HepG2 (cell line): ENCODE results near the gene GCG. TPM values are rescaled to one million over a fixed set of nuclear protein-coding genes. Genes with fewer than 3 reads are reported as not detected.

Experiments used
- ATAC-seq: fragments of 200-7000 bp; cut with Tn5 transposase; 3 replicates; pipeline ENCODE4 v1.9.1; 2020; ENCODE audit warnings: mild to moderate bottlenecking, moderate library complexity
- BruUV-seq: library from RNA; stranded (reverse); fragments of 400-500 nt; replicated peaks from 2 replicates; lab custom pipeline; 2021; lab: Mats Ljungman, UMichigan
- CTCF ChIA-PET: fragments of 300-600 bp; formaldehyde crosslinking; extraction: SDS; loops from one replicate; lab custom pipeline; 2021; ENCODE audit warnings: low total read pairs, inconsistent platforms, low intra/inter-chr PET ratio; lab: Yijun Ruan, JAX
- POLR2A ChIA-PET: fragments of 350-600 bp; sonication (Branson Sonifier 250); formaldehyde crosslinking; loops from one replicate; lab custom pipeline; 2020; ENCODE audit warnings: antibody characterized with exemption, inconsistent platforms; lab: Yijun Ruan, JAX
- DNase-seq: peaks from one replicate; pipeline ENCODE4 v3.0.0-alpha.2; 2015; ENCODE audit warnings: low spot score
- FAIRE-seq: peaks from 3 replicates; lab custom pipeline; 2011; peaks lifted over from hg19 to GRCh38; lab: Jason Lieb, UNC
- H2AFZ ChIP-seq: one replicate; pipeline ENCODE4 v1.6.1; 2011; ENCODE audit warnings: low read length, inconsistent platforms
- H3K27ac ChIP-seq: fragments of 300-600 bp; 3 replicates; pipeline ENCODE4 v1.8.0; 2011; ENCODE audit warnings: mixed run types, mild to moderate bottlenecking, mixed read lengths, low read length, inconsistent platforms; ENCODE audit not compliant: insufficient read depth; ENCODE audit errors: extremely low read length
- H3K27me3 ChIP-seq, 2 experiments: fragments of 200-600 bp in 1 of 2; 2 replicates in 1 of 2; 3 replicates in 1 of 2; pipeline versions ENCODE4 v1.6.0 to v1.8.0; 2011; ENCODE audit warnings: low read length in 2 of 2, mild to moderate bottlenecking in 2 of 2, moderate library complexity in 2 of 2, inconsistent platforms in 1 of 2; ENCODE audit not compliant: insufficient read depth in 2 of 2, control insufficient read depth in 1 of 2
- H3K36me3 ChIP-seq, 2 experiments: fragments of 200-600 bp in 1 of 2; replicated peaks in 1 of 2; 2 replicates in 1 of 2; 3 replicates in 1 of 2; pipeline versions ENCODE4 v1.5.1 to v1.8.0; 2011; ENCODE audit warnings: low read length in 2 of 2, inconsistent platforms in 1 of 2; ENCODE audit not compliant: insufficient read depth in 2 of 2, control insufficient read depth in 1 of 2
- H3K4me1 ChIP-seq: 2 replicates; pipeline ENCODE4 v1.5.1; 2012; ENCODE audit warnings: low read length, inconsistent platforms; ENCODE audit not compliant: insufficient read depth
- H3K4me2 ChIP-seq: 2 replicates; pipeline ENCODE4 v1.6.0; 2011; ENCODE audit warnings: low read depth, low read length, inconsistent platforms
- H3K4me3 ChIP-seq, 3 experiments: fragments of 200-600 bp in 1 of 3; sonication (generic), shearing (Covaris generic) in 1 of 3; replicated peaks in 1 of 3; 2 replicates each; pipeline ENCODE4 v1.5.1; 2011 to 2016; ENCODE audit warnings: low read length in 3 of 3, inconsistent platforms in 2 of 3, low read depth in 2 of 3, mild to moderate bottlenecking in 2 of 3, control low read depth in 1 of 3, mixed read lengths in 1 of 3; ENCODE audit not compliant: insufficient read depth in 1 of 3
- H3K79me2 ChIP-seq: one replicate; pipeline ENCODE4 v1.6.1; 2011; ENCODE audit warnings: low read length, inconsistent platforms; ENCODE audit not compliant: insufficient read depth
- H3K9ac ChIP-seq: 2 replicates; pipeline ENCODE4 v1.6.0; 2011; ENCODE audit warnings: mild to moderate bottlenecking, low read depth, low read length, inconsistent platforms; ENCODE audit not compliant: insufficient read depth
- H3K9me3 ChIP-seq: 2 replicates; pipeline ENCODE4 v1.5.1; 2012; ENCODE audit warnings: mild to moderate bottlenecking, low read length
- H4K20me1 ChIP-seq: 2 replicates; pipeline ENCODE4 v1.6.0; 2011; ENCODE audit warnings: inconsistent platforms, mild to moderate bottlenecking, low read length, moderate library complexity; ENCODE audit not compliant: insufficient read depth
- CBX1 ChIP-seq: IDR thresholded peaks from one replicate; pipeline ENCODE4 v1.6.1; 2016; ENCODE audit warnings: antibody characterized with exemption, low read depth
- ERF ChIP-seq: IDR thresholded peaks from 2 replicates; pipeline ENCODE4 v1.6.1; 2018; ENCODE audit warnings: missing biosample characterization, missing genetic modification reagents
- FOXA3 ChIP-seq: IDR thresholded peaks from 2 replicates; pipeline ENCODE4 v1.6.1; 2016; ENCODE audit warnings: missing genetic modification reagents, missing compliant biosample characterization
- GATA4 ChIP-seq: sonication (generic); IDR thresholded peaks from 2 replicates; pipeline ENCODE4 v1.6.1; 2016; ENCODE audit warnings: antibody characterized with exemption, low read depth, borderline replicate concordance
- GRHL1 ChIP-seq: sonication (generic); formaldehyde crosslinking; conservative IDR thresholded peaks from 2 replicates; pipeline ENCODE4 v1.8.0; 2022; ENCODE audit warnings: missing genetic modification reagents
- HNF4A ChIP-seq: sonication (generic); formaldehyde crosslinking; IDR thresholded peaks from 2 replicates; pipeline ENCODE4 v1.4.0; 2020; ENCODE audit warnings: missing genetic modification reagents
- JUNB ChIP-seq: sonication (generic); formaldehyde crosslinking; IDR thresholded peaks from 2 replicates; pipeline ENCODE4 v1.8.0; 2022; ENCODE audit warnings: missing genetic modification reagents, mild to moderate bottlenecking, borderline replicate concordance
- KAT2B ChIP-seq: fragments of 150-350 bp; IDR thresholded peaks from 2 replicates; pipeline ENCODE4 v1.6.1; 2014; ENCODE audit warnings: low read depth, low read length, borderline replicate concordance
- KDM5B ChIP-seq: sonication (generic); formaldehyde crosslinking; IDR thresholded peaks from 2 replicates; pipeline ENCODE4 v1.4.0; 2020; ENCODE audit warnings: missing genetic modification reagents, mild to moderate bottlenecking, borderline replicate concordance
- MED1 ChIP-seq: sonication (generic); formaldehyde crosslinking; IDR thresholded peaks from 2 replicates; pipeline ENCODE4 v1.4.0; 2020; ENCODE audit warnings: missing genetic modification reagents
- STAG1 ChIP-seq: sonication (generic); formaldehyde crosslinking; IDR thresholded peaks from 2 replicates; pipeline ENCODE4 v1.4.0; 2020; ENCODE audit warnings: missing genetic modification reagents
- TCF7L2 ChIP-seq: IDR thresholded peaks from 2 replicates; pipeline ENCODE4 v1.6.1; 2011; ENCODE audit warnings: mild to moderate bottlenecking, low read depth, low read length, moderate library complexity
- TRIM24 ChIP-seq: sonication (generic); formaldehyde crosslinking; IDR thresholded peaks from 2 replicates; pipeline ENCODE4 v1.8.0; 2022; ENCODE audit warnings: mild to moderate bottlenecking, missing genetic modification reagents
- ZNF33B ChIP-seq: sonication (generic); formaldehyde crosslinking; IDR thresholded peaks from 2 replicates; pipeline ENCODE4 v1.5.1; 2020; ENCODE audit warnings: mild to moderate bottlenecking, missing genetic modification reagents
- ZNF446 ChIP-seq: sonication (generic); formaldehyde crosslinking; IDR thresholded peaks from 2 replicates; pipeline ENCODE4 v1.5.0; 2020; ENCODE audit warnings: mild to moderate bottlenecking, missing genetic modification reagents
- ZNF501 ChIP-seq: sonication (generic); formaldehyde crosslinking; IDR thresholded peaks from 2 replicates; pipeline ENCODE4 v1.5.1; 2020; ENCODE audit warnings: mild to moderate bottlenecking, moderate library complexity, missing genetic modification reagents
- ZNF577 ChIP-seq: sonication (generic); formaldehyde crosslinking; IDR thresholded peaks from 2 replicates; pipeline ENCODE4 v1.4.0; 2020; ENCODE audit warnings: mild to moderate bottlenecking, low read depth, missing genetic modification reagents, borderline replicate concordance
- ZNF652 ChIP-seq: IDR thresholded peaks from 2 replicates; pipeline ENCODE4 v1.6.1; 2016; ENCODE audit warnings: low read depth, borderline replicate concordance
- ZNF770 ChIP-seq: sonication (generic); formaldehyde crosslinking; IDR thresholded peaks from 2 replicates; pipeline ENCODE4 v1.5.0; 2020; ENCODE audit warnings: mild to moderate bottlenecking, missing genetic modification reagents
- ZNF800 ChIP-seq: sonication (generic); formaldehyde crosslinking; IDR thresholded peaks from 2 replicates; pipeline ENCODE4 v1.4.0; 2020; ENCODE audit warnings: missing genetic modification reagents
- in situ Hi-C: cut with HindIII; loops from 2 replicates; pipeline ENCODE4 v1.10.0; 2017; ENCODE audit warnings: low pct_unique_long_range_greater_than_20kb; ENCODE audit not compliant: extremely low pct_ligation_motif_present
- intact Hi-C: fragments of 100-400 bp; cut with micrococcal nuclease; formaldehyde crosslinking; loops from one replicate; pipeline ENCODE4 v1.10.0; 2022; ENCODE audit not compliant: unreplicated experiment
- polyA plus RNA-seq, 8 experiments: library from polyadenylated mRNA; depleted of rRNA in 3 of 8; stranded (reverse) in 7 of 8; unstranded in 1 of 8; fragments of >200 nt; fragmentation: Illumina TruSeq in 4 of 8; extraction: Trizol in 4 of 8; gene quantifications; 2 replicates each; pipeline versions ENCODE4 v1.2.1 to v1.2.3, GENCODE V29; 2011 to 2016; ENCODE audit warnings: low read depth in 4 of 8, missing spikeins in 1 of 8, mixed read lengths in 1 of 8; ENCODE audit not compliant: insufficient read depth in 1 of 8
- total RNA-seq, 5 experiments: library from RNA; depleted of rRNA; stranded (reverse); fragments of >200 nt; fragmentation: Illumina TruSeq; extraction: Trizol; gene quantifications; 2 replicates each; pipeline ENCODE4 v1.2.3, GENCODE V29; 2016; ENCODE audit warnings: low read depth in 1 of 5

GCG gene
- total and polyA plus RNA-seq, 2 of the 13 experiments (the other 11 are each of a cell fraction or from before 2014, with no cell fraction given): not detected

GRCh38 chr2:162116352-162116751, 35.7 kb downstream of the GCG start:
- peak; percentile 78 for DNase-seq
- BruUV-seq: no TSS peak
- peaks cover 13% of the 10 kb centered on the region for H3K9me3 ChIP-seq
- no peak overlapping the region for H3K4me2 ChIP-seq
- no peak overlapping the region for H3K4me3 ChIP-seq
- in situ Hi-C loops (no loop called here), intact Hi-C loops (no loop called here)
- peak; percentile 12; the same call in 2 of the 3 replicates for ATAC-seq
- ChIA-PET POLR2A (interaction anchor here (0.9 kb wide), 1 partner anchor 43 kb away, joined by 3 read pairs; no protein-coding TSS in a partner anchor), CTCF (no interaction called here)
- H3K79me2 ChIP-seq: no peaks in the 10 kb centered on the region
- H4K20me1 ChIP-seq: no peaks in the 10 kb centered on the region
- no peak overlapping the region for H2AFZ ChIP-seq
- no peaks in the 10 kb centered on the region for H3K36me3 ChIP-seq
- peaks cover 66% of the 10 kb centered on the region for H3K4me1 ChIP-seq
- no peak for FAIRE-seq
- H3K27me3 ChIP-seq: no peaks in the 10 kb centered on the region
- no peak overlapping the region for H3K27ac ChIP-seq
- no peak overlapping the region for H3K9ac ChIP-seq
- TF ChIP-seq ZNF770 (no peak), ZNF33B (CRISPR knock-in tag) (no peak), HNF4A (CRISPR knock-in tag) (0 out of 2 replicates have a peak, but pooled peaks have one; percentile 30), TCF7L2 (no peak), ZNF501 (no peak), ZNF652 (CRISPR knock-in tag) (no peak), ERF (no peak), GATA4 (no peak), FOXA3 (peak; percentile 75; the same call in 1 of the 2 replicates), TRIM24 (CRISPR knock-in tag) (no peak), CBX1 (no peak), KDM5B (no peak), STAG1 (no peak), KAT2B (no peak), GRHL1 (no peak), ZNF800 (CRISPR knock-in tag) (no peak), ZNF446 (CRISPR knock-in tag) (no peak), ZNF577 (CRISPR knock-in tag) (no peak), JUNB (CRISPR knock-in tag) (no peak), MED1 (CRISPR knock-in tag) (peak; percentile 14; the same call in 1 of the 2 replicates)
